GM19193 (cell line): ENCODE data around the gene SFTPB.

ENCODE experiments used
- POLR2A ChIP-seq: IDR thresholded peaks from 4 replicates; pipeline ENCODE4 v1.6.1; 2011; ENCODE audit not compliant: insufficient read depth, insufficient read length; ENCODE audit errors: extremely low read depth

SFTPB gene

DNA sequence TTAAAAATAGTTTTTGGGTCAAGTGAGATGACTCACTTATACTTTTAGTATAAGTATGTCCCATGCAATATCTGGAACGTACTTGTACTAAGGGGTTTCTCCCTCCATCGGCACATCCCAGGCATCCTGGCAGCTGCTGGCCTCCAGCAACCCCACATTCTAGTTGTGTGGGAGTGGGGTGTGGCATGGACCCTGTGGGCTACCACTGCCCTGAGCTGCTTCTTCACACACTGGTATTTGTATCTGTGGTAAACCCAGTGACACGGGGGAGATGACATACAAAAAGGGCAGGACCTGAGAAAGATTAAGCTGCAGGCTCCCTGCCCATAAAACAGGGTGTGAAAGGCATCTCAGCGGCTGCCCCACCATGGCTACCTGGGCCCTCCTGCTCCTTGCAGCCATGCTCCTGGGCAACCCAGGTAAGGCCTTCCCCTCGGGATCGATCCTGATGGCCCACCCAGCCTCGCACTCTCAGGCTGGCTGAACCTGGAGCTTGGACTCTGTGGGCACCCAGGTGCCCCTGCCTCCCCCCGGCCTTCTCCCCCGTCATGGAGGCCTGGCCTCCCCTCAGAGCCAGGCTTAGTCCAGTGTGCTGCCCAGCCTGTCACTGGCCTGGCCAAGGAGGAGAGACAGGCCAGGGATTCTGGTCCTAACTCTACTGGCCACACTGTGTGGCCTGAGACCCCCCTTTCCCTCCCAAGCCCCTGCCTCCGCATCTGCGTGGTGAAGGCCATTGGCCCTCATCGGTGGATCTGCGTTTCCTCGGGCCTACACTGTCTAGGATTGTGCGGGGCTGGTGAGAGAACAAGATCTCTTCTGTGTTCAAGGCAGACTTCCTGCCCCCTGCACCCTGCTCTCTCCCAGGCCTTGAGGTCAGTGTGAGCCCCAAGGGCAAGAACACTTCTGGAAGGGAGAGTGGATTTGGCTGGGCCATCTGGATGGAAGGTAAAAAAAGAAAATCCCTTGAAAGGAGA, 26.3 kb upstream of the SFTPB start, which contains the start of gene GNLY:
GNLY (plus strand) TSS at position 307 of the 974 bp plus-strand sequence; CDS start at position 368, 61 bp downstream.
- TF ChIP-seq POLR2A, result no peak

GRCh38 chr2:85692039-85692645, 24.1 kb upstream of the SFTPB start:
- no peak for TF ChIP-seq POLR2A

GRCh38 chr2:85690932-85691331, 22.9 kb upstream of the SFTPB start:
- TF ChIP-seq POLR2A, result no peak

DNA sequence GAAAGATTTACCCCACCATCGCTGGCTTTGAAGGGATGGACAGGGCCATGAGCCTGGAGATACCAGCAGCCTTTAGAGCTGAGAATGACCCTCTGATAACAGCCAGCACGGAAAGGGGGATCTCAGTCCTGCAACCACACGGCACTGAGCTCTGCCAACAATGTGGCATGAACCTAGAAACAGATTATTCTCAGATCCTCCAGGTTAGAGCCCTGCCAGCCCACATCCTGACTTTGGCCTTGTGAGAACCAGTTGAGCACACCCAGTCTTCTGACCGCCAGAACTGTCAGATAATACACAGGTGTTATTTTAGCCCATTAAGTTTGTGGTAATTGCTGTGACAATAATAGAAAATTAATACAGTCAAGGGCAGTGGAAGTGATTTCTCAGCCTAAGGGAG, 16.8 kb upstream of the SFTPB start:
- TF ChIP-seq POLR2A, result no peak

- no peak for TF ChIP-seq POLR2A
Observed at GRCh38 chr2:85684380-85684779, 16.4 kb upstream of the SFTPB start.

DNA sequence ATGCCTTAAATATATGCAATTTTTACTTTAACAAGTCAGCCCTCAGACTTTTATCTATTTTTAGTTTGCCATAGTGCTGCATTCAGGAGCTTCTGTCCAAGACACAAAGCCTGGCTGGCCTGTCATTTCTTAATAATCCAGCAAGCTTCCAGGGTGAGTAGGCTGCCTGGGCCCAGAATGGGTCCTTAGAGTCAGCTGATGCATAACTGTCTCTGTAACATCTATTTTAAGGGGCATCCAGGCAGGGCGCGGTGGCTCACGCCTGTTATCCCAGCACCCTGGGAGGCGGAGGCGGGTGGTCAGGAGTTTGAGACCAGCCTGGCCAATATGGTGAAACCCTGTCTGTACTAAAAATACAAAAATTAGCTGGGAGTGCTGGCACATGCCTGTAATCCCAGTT, 14.4 kb upstream of the SFTPB start:
- TF ChIP-seq POLR2A, result no peak

GRCh38 chr2:85681776-85682175, 13.8 kb upstream of the SFTPB start:
- no peak for TF ChIP-seq POLR2A

DNA sequence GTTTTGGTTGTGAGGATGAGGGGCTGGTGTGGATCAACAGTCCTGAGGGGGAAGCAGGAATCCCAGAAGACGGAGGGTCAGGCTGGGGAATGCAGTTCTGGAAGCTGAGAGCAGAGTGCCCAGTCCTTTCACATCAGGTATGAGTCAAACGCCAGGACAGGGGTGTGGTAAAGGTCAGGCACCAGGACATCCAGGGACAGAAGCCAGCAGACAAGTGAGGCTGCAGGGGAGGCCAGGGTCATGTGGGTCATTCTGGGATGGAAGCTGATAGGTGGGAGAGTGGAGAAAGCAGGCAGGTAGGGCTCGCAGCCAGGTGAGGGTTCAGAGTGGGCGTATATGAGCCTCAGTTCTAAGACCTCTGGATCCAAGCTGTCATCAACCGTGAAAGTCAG, 13.4 kb upstream of the SFTPB start:
- TF ChIP-seq POLR2A, result no peak

GRCh38 chr2:85680707-85681371, 12.8 kb upstream of the SFTPB start:
- TF ChIP-seq POLR2A, result no peak

DNA sequence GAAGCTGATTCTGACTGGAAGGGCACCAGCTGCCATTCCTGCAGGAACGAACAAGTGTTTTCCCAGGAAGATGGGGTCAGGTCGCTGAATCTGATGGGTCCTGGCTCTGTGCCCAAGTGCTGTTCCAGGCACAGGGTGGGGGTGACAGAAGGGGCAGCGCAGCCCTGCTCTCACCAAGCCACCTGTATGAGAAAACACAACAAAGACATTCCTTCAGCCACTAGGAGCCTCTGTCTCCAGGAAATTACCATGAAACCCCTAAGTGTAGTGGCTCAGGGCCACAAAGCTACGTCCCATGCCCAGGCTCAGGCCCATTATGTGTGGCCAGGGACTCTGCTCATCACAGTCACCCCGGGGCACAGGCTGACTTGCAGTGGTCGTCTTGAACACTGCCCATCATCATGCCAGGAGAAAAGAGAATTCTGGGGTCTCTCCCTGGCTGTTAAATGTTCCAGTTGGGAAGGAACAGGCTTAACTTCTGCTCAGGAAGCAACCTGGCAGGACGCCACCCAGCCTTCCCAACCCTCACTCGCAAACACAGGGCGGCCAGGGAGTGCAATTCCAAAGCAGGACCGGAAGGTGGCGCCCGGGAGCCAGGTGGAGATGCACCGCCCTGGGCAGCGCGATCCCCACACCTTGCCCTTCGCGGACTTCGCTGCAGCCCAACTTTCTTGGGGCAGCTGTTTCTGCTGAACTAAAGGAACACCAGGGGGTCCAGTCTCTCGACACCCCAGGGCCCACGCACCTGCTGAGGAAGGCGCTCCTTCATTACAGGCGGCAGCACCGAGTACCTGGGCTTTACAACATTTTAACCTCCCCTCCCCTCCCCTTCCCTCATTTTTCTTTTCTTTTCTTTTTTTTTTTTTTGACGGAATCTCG, 11.0 kb upstream of the SFTPB start:
- TF ChIP-seq POLR2A, result no peak

DNA sequence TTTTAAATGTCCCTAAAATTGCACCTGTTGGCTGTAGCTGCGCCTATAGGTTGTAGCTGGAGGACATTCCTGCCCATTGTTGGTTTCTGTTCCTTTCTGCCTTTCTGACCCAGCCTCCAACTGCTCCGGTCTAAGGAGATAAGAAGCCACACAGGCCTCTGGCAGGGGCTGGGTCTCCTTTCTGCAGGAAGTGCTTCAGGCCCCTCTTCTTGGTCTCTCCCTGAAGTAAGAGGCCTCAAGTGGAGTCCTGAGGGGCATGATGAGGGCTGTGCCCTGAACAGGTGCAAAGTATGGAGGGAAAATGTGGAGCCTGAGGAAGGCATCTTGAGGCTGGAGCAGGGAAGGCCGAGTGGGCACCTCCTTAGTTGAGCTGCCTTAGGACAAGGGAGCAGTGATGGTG, 10.4 kb upstream of the SFTPB start:
- no peak for TF ChIP-seq POLR2A

DNA sequence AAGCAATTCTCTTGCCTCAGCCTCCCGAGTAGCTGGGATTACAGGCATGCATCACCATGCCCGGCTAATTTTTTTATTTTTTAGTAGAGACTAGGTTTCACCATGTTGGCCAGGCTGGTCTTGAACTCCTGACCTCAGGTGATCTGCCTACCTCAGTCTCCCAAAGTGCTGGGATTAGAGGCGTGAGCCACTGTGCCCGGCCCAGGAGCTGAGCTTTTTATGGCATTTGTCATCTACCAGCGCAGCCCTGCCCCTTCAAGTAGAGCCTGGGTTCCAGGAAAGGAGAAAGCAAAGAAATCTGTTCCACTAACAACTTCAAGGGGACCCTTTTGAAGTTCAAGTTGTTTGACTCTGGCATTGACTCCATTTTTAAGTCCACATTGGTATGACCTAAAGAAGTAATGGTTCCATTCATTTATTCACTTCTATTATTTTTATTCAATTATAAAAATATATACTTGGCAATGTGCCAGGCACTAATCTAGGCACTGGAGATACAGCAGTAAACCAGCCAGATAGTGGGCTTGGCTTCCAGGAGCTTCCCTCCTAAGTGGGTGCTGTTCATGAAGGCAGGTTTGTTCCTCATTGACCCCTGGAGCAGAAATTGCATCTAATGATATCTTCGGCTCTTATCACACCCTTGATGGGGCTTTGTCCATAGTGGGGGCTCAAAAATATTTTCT, 8.0 kb upstream of the SFTPB start:
- no peak for TF ChIP-seq POLR2A

DNA sequence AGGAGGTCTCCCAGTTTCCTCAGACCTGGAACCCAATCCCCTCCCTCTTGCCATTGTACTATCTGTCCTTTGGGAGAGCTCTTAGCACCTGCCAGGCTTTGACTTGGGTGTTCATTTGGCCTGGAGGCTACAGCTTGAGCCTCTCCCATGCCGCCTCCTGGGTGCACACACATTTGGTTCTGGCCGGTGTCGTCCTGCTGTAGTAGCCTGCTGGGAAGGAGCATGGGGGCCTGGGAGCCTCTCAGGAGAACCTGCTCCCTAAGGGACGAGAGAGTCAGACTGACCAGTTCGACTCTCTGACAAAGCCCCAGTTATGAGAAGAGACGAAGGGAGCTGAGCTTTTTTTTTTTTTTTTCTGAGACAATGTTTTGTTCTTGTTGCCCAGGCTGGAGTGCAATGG, 7.4 kb upstream of the SFTPB start:
- TF ChIP-seq POLR2A, result no peak

GRCh38 chr2:85674417-85674816, 6.4 kb upstream of the SFTPB start:
- no peak for TF ChIP-seq POLR2A
